HEK293T (cell line): ENCODE data around the gene KIAA1549.

Source experiments
- BHLHE40 ChIP-seq: fragments of 450-650 bp; IDR thresholded peaks from 2 replicates; pipeline ENCODE4 v1.6.1; 2016; ENCODE audit warnings: mild to moderate bottlenecking, moderate library complexity, borderline replicate concordance
- FOXM1 ChIP-seq: fragments of 450-650 bp; IDR thresholded peaks from 2 replicates; pipeline ENCODE4 v1.6.1; 2017; ENCODE audit warnings: mild to moderate bottlenecking, borderline replicate concordance
- L3MBTL2 ChIP-seq: fragments of 450-650 bp; conservative IDR thresholded peaks from 2 replicates; pipeline ENCODE4 v1.6.1; 2016; ENCODE audit warnings: mild to moderate bottlenecking
- SP1 ChIP-seq: fragments of 450-650 bp; IDR thresholded peaks from 2 replicates; pipeline ENCODE4 v1.6.1; 2017

- TF ChIP-seq FOXM1 (no peak), SP1 (no peak), L3MBTL2 (no peak), BHLHE40 (no peak)
These were observed 112.5 kb downstream of the KIAA1549 start for GRCh38 chr7:138868711-138869110.
